HG03135 (cell line): ENCODE data around the gene CLK4.
"Not testable (repeated sequence)": the region's sequence is repeated elsewhere in the genome, so short reads cannot be mapped to it uniquely, and the experiment has no call there.

Experiments used
- ATAC-seq: cut with Tn5 transposase; IDR thresholded peaks from one replicate; pipeline ENCODE4 v1.9.1; 2021; ENCODE audit warnings: mild to moderate bottlenecking, moderate library complexity; ENCODE audit not compliant: unreplicated experiment

Gene CLK4

GRCh38 chr5:178589180-178590140, 37.4 kb downstream of the CLK4 start:
- ATAC-seq = no peak

- no peak for ATAC-seq
Observed at GRCh38 chr5:178588769-178589168, 38.1 kb downstream of the CLK4 start.

GRCh38 chr5:178587763-178588611, 38.9 kb downstream of the CLK4 start:
- no peak for ATAC-seq

GRCh38 chr5:178586396-178586795, 40.5 kb downstream of the CLK4 start:
- no peak for ATAC-seq

- ATAC-seq = not testable (repeated sequence)
Observed at GRCh38 chr5:178585421-178585820, 41.4 kb downstream of the CLK4 start.

GRCh38 chr5:178583279-178583678, 43.6 kb downstream of the CLK4 start:
- no peak for ATAC-seq

- ATAC-seq = no peak
Observed at GRCh38 chr5:178582291-178582690, 44.6 kb downstream of the CLK4 start.

GRCh38 chr5:178581621-178582020, 45.2 kb downstream of the CLK4 start:
- ATAC-seq = no peak

GRCh38 chr5:178580271-178580955, 46.4 kb downstream of the CLK4 start:
- ATAC-seq = no peak

- no peak for ATAC-seq
Observed at GRCh38 chr5:178577944-178578343, 48.9 kb downstream of the CLK4 start.

GRCh38 chr5:178577376-178577839, 49.4 kb downstream of the CLK4 start:
- ATAC-seq = no peak

- ATAC-seq = no peak
Observed at GRCh38 chr5:178576591-178577351, 50.1 kb downstream of the CLK4 start.

GRCh38 chr5:178573216-178573615, 53.6 kb downstream of the CLK4 start:
- no peak for ATAC-seq

GRCh38 chr5:178572617-178573016, 54.2 kb downstream of the CLK4 start:
- no peak for ATAC-seq

- no peak for ATAC-seq
Observed at GRCh38 chr5:178569485-178569884, 57.4 kb downstream of the CLK4 start.

GRCh38 chr5:178564811-178565550, 61.9 kb downstream of the CLK4 start:
- no peak for ATAC-seq

GRCh38 chr5:178564397-178564796, 62.5 kb downstream of the CLK4 start:
- ATAC-seq = no peak

- ATAC-seq = no peak
Observed at GRCh38 chr5:178563621-178564020, 63.2 kb downstream of the CLK4 start.

GRCh38 chr5:178561746-178562264, 65.0 kb downstream of the CLK4 start:
- ATAC-seq = no peak
